ENCODE measurements around the gene GPR132. TPM values are rescaled to one million over a fixed set of nuclear protein-coding genes. Genes with fewer than 3 reads are reported as not detected.

The GPR132 gene
- total RNA-seq, 2 donors from 2014 or later = 0.67 to 1.2 TPM

DNA sequence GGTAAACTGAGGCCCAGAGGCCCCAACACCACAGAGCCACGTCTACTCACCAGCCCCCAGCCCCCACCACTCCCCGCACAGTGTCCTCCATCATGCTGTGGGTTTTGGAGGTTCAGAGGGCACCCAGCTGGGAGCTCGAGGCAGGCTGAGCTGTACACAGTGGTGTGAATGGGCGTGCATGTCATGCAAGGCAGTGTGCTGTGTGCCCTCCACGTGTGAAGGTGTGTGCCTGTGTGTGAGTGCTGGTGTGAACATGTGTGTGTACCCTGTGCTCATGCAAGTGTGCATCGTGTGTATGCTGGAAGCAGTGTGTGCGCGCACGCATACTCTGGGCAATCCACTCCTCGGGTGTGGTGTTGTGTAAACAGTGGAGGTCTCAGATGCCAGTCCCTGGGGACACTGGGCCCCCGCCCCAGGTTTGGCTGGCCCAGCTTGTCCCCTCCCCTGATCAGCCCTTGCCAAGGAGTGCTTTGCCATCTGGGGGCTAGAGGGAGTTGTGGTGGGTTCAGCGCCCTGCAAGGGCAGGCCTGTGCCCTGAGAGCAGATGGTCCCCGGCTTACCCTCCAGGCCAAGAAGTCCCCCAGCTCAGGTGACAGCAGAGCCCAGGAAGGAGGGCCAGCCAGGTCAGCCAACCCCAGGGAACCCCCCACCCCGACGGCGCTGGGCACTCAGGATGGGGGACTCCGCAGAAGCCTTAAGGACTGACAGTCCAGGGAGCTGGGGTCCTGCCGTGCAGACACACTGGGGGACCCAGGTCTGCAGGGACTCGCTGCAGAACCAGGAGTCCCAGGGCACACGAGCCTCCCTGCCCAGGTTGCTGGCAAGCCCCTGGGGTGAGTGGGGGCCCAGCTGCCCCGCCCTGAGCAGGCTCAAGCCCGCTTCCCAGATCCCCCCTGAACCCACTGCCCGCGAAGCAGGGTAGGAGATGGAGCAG is 23.8 kb upstream of the GPR132 start:
- H3K36me3 ChIP-seq = no peaks in the 10 kb centered on the region
- TF ChIP-seq, protein P1, sequence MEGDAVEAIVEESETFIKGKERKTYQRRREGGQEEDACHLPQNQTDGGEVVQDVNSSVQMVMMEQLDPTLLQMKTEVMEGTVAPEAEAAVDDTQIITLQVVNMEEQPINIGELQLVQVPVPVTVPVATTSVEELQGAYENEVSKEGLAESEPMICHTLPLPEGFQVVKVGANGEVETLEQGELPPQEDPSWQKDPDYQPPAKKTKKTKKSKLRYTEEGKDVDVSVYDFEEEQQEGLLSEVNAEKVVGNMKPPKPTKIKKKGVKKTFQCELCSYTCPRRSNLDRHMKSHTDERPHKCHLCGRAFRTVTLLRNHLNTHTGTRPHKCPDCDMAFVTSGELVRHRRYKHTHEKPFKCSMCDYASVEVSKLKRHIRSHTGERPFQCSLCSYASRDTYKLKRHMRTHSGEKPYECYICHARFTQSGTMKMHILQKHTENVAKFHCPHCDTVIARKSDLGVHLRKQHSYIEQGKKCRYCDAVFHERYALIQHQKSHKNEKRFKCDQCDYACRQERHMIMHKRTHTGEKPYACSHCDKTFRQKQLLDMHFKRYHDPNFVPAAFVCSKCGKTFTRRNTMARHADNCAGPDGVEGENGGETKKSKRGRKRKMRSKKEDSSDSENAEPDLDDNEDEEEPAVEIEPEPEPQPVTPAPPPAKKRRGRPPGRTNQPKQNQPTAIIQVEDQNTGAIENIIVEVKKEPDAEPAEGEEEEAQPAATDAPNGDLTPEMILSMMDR (IDR thresholded peaks at IDR 0.05) = no peak
- H3K27me3 ChIP-seq = no peaks in the 10 kb centered on the region
- H3K4me3 ChIP-seq = no peak overlapping the region
- H3K9me3 ChIP-seq = no peaks in the 10 kb centered on the region
- DNase-seq (ENCODE audit: low spot score) = no peak
- H3K4me1 ChIP-seq = peaks cover 0 to 64% of the 10 kb centered on the region in 2 donors
- H3K27ac ChIP-seq = no peak overlapping the region

- peaks cover 0 to 57% of the 10 kb centered on the region in 2 donors for H3K4me1 ChIP-seq
- no peak for DNase-seq (ENCODE audit: low spot score)
- H3K27ac ChIP-seq = peak overlapping the region; percentile 17 to 54
- H3K9me3 ChIP-seq = no peaks in the 10 kb centered on the region
- no peaks in the 10 kb centered on the region for H3K27me3 ChIP-seq
- TF ChIP-seq, protein P1 (IDR thresholded peaks at IDR 0.05) = no peak
- H3K36me3 ChIP-seq = no peaks in the 10 kb centered on the region
- peak overlapping the region in 1 of 2 donors; percentile 56 for H3K4me3 ChIP-seq
Observed at GRCh38 chr14:105087963-105088811, 23.0 kb upstream of the GPR132 start.

DNA sequence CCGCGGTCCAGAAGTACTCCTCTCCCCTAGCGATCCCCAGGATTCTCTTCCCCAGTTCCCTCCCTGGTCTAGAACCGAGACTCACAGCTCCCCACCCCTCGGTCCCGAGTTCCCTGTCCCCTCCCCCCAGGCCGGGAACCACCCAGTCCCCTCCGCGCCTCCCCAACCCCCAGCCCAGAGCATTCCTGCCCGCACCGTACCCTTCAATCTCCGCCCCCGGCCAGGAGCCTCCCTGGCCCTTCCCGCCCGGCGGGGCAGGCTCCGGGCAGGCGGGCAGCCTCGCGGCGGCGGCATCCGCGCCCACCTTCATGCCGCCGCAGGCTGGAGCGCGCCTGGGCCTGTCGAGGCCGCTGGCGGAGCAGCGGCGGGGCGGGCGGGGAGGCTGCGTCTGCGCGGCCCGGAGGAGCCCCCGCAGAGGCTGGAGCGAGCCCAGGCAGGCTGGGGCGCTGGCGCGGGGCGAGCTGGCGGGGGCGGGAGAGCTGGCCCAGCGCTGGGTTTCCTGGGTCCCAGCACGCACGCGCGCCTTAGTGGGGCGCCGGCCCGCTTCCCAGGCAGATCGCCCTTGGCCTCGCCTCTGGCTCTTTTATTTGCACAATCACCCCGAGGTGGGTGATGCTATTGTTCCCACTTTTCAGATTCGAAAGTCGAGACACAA is 22.2 kb upstream of the GPR132 start:
- TF ChIP-seq, protein P1 (IDR thresholded peaks at IDR 0.05) = no peak
- no peak for DNase-seq (ENCODE audit: low spot score)
- Histone ChIP-seq H3K27ac (peak overlapping the region; percentile 51 to 54), H3K36me3 (no peaks in the 10 kb centered on the region), H3K4me1 (peaks cover 0 to 51% of the 10 kb centered on the region in 2 donors), H3K4me3 (peak overlapping the region; percentile 31 to 56), H3K9me3 (no peaks in the 10 kb centered on the region), H3K27me3 (no peaks in the 10 kb centered on the region)

DNA sequence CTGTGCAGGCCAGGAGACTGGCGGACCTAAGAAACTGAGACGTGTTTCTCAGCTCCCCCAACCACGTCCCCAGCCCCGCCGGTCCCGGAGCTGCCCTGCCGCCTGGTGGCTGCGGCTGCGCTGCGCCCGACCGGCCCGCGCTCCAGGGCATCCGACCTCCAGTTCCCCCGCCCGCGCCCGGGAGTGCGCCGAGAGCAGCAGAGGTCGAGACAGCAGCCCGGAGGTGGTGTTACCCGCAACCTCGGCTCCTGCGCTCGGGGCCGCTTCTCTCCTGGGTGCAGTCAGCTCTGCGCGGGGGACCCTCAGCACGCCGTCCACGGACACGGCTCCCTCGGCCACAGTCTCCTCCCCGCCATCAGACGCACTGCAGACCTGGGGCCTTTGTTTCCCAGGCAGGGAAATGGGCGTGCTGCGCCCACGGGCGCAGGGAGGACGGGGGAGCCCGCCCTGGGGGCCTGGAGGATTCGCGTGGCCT is 21.6 kb upstream of the GPR132 start:
- Histone ChIP-seq H3K36me3 (no peaks in the 10 kb centered on the region), H3K4me1 (peaks cover 0 to 46% of the 10 kb centered on the region in 2 donors)

GRCh38 chr14:105085766-105086165 is 20.5 kb upstream of the GPR132 start:
- TF ChIP-seq, protein P1 (IDR thresholded peaks at IDR 0.05) = no peak
- H3K9me3 ChIP-seq = no peaks in the 10 kb centered on the region
- no peak overlapping the region for H3K27ac ChIP-seq
- H3K4me1 ChIP-seq = peaks cover 0 to 35% of the 10 kb centered on the region in 2 donors
- no peak overlapping the region for H3K4me3 ChIP-seq
- no peaks in the 10 kb centered on the region for H3K36me3 ChIP-seq
- DNase-seq (ENCODE audit: low spot score) = no peak
- H3K27me3 ChIP-seq = no peaks in the 10 kb centered on the region

More for the DNA sequence above, 21.6 kb upstream of the GPR132 start:
- Histone ChIP-seq H3K27me3 (no peaks in the 10 kb centered on the region), H3K4me3 (peak overlapping the region; percentile 31 to 56), H3K9me3 (no peaks in the 10 kb centered on the region), H3K27ac (peak overlapping the region; percentile 8 to 51)
- DNase-seq (ENCODE audit: low spot score) = no peak
- TF ChIP-seq, protein P1 (IDR thresholded peaks at IDR 0.05) = peak; percentile 74 to 93
